Measurements from ENCODE around the gene MLC1. TPM values are rescaled to one million over a fixed set of nuclear protein-coding genes. Genes with fewer than 3 reads are reported as not detected.

MLC1 gene
- total RNA-seq, 8 experiments from 2014 or later: 0.10 to 85.3 (median 0.28) TPM

GRCh38 chr22:50016988-50017700 is 68.1 kb downstream of the MLC1 start:
- WGBS, 10 experiments: 5 to 100% (median 50%) methylated on average over 1 to 5 of the region's 21 CpGs; no CpG with 5 or more reads in 5 of the 10 experiments
- peak in 7 of 8 experiments; percentile 11 to 66 (median 31) for ATAC-seq (replicated peaks in 6 of 8)
- Histone ChIP-seq H3K27ac (no peak overlapping the region), H3K4me1 (replicated peaks in 1 of 2) (peaks cover 0 to 8% of the 10 kb centered on the region in 2 donors), H3K4me3 (no peak overlapping the region)
- in situ Hi-C loops (cut with MboI; ENCODE audit: low pct_unique_long_range_greater_than_20kb in 2 of 9, low sequenced_read_pairs in 9 of 9, unreplicated experiment in 9 of 9): no loop called here

DNA sequence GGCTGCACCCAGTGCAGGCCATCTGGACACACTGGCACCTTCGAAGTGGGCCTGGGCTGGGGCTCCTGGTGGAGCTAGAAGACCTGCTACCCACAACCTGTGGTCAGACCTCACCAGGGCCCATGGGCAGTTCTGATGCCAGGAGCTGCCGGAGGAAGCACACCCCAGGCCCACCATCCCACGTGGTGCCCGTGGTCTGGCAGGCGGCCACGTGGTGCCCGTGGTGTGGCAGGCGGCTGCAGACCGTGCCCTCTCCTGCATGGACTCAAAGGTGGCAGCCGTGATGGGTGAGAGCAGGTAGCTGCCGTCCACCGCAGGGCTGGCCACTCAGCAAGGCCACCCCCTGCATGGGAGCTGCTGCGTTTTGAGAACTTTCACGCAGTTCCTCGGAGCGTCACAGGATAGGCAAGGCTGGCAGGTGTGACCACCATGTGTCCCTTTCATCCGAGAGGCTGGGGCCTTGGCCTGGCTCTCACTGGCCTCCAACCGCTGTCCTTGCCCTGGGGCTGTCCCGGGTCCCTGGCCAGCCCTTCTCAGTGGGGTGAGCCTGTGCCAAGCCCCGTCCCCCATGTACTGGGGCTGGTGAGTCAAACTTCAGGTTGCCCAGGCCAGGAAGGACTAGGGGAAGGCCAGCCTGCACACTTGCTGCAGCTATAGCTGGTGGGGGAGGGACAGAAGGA is 68.8 kb downstream of the MLC1 start:
- Histone ChIP-seq H3K4me3 (no peak overlapping the region), H3K4me1 (replicated peaks in 1 of 2) (peaks cover 0 to 8% of the 10 kb centered on the region in 2 donors), H3K27ac (no peak overlapping the region)
- in situ Hi-C loops (cut with MboI; ENCODE audit: low pct_unique_long_range_greater_than_20kb in 2 of 9, low sequenced_read_pairs in 9 of 9, unreplicated experiment in 9 of 9): no loop called here
- WGBS, 10 experiments: 67 to 84% (median 75%) methylated on average over 1 to 9 of the region's 20 CpGs; no CpG with 5 or more reads in 6 of the 10 experiments
- ATAC-seq (replicated peaks in 6 of 8): no peak

DNA sequence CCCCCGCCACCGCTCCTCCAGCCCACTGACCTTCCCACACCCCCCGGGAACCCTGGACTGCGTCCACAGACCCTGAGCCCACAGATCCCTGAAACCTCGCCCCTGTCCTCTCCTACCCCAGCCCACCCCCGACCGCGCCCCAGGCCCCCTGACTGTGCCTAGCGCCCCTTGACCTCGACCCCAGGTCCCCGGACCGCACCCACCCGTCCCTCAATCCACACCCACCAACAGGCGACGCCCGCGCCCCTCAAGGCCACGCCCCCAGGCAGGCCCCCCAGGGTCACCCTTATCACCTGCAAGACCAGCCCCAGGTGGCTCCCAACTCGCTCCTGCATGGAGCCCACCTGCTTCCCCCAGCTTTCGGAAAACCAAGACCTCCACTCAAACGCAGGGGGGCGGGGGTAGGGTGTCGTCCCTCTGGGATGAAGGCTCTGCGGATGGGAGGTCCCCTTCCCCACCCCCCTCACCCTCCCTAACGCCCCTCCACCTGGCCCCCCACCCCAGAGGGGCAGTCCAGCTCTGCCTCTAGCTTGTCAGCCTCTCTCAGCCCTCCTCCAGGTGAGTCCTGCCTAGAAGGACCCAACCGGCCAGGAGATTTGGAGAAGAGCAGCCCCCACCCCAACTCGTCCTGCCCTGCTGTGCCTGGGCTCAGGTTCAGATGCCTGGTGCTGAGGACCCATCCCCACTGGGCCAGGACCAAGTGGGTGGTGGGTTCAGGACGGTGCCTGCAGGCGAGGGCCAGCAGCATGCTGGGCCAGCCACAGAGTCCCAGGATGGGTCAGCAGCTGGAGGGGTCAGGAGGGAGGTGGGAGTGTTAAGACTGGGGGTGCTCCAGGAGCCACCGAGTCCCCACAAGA is 69.5 kb downstream of the MLC1 start:
- H3K4me1 ChIP-seq (replicated peaks in 1 of 2): peaks cover 0 to 8% of the 10 kb centered on the region in 2 donors
- no peak for ATAC-seq (replicated peaks in 6 of 8)
- in situ Hi-C loops (cut with MboI; ENCODE audit: low pct_unique_long_range_greater_than_20kb in 2 of 9, low sequenced_read_pairs in 9 of 9, unreplicated experiment in 9 of 9): no loop called here
- H3K27ac ChIP-seq: no peak overlapping the region
- no peak overlapping the region for H3K4me3 ChIP-seq
- no CpG with 5 or more reads among the region's 30 CpGs for WGBS, 10 experiments

DNA sequence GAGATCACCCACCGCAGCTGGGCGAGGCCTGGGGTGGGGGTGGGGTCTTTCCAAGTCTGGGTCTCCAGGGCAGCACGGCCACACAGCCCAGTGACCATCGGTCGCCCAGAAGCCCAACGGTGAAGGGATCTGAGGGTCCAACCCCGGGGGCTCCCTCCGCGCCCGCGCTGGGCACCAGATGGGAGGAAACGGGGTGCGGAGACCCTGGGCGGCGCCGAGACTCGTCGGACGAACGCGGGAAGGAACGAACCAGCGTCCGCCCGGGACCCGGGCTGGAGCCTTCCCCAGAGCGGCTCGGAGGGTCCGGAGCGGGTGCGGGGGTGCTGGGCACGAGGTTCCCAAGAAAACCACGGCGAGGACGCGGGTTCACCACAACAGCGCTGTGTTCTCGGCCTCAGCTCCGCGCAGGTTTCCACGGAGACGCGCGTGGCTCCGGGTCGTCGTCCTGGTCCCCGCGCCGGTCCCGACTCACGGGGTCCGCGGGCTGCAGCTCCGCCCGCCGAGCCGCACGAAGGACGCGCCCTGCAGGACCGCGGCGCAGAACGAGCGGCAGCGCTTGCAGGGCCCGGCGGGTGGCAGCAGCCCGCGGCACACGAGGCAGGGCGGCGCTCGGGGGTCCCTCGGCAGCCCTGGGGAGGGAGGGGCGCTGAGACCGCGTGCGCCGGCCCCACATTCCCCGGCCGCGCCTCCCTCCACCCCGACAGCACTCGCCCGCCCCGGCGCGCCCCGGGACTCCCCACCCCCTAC is 70.4 kb downstream of the MLC1 start:
- peak in 6 of 8 experiments; percentile 11 to 59 (median 54) for ATAC-seq (replicated peaks in 6 of 8)

GRCh38 chr22:50014053-50014501 is 71.1 kb downstream of the MLC1 start:
- Histone ChIP-seq H3K27ac (no peak overlapping the region), H3K4me3 (no peak overlapping the region), H3K4me1 (replicated peaks in 1 of 2) (peaks cover 0 to 11% of the 10 kb centered on the region in 2 donors)
- in situ Hi-C loops (cut with MboI; ENCODE audit: low pct_unique_long_range_greater_than_20kb in 2 of 9, low sequenced_read_pairs in 9 of 9, unreplicated experiment in 9 of 9): no loop called here
- peak in 3 of 8 experiments; percentile 8 to 10 (median 9) for ATAC-seq (replicated peaks in 6 of 8)
- 7 to 80% (median 27%) methylated on average over 1 to 3 of the region's 16 CpGs; no CpG with 5 or more reads in 6 of the 10 experiments for WGBS, 10 experiments

More for the DNA sequence above, 70.4 kb downstream of the MLC1 start:
- in situ Hi-C loops (cut with MboI; ENCODE audit: low pct_unique_long_range_greater_than_20kb in 2 of 9, low sequenced_read_pairs in 9 of 9, unreplicated experiment in 9 of 9): no loop called here
- Histone ChIP-seq H3K27ac (no peak overlapping the region), H3K4me1 (replicated peaks in 1 of 2) (peaks cover 0 to 11% of the 10 kb centered on the region in 2 donors), H3K4me3 (peak overlapping the region; percentile 6 to 23 (median 12))
- WGBS, 10 experiments: 0 to 20% (median 6%) methylated on average over 2 to 34 of the region's 91 CpGs; no CpG with 5 or more reads in 6 of the 10 experiments

- 0 to 56% (median 32%) methylated on average over 1 to 5 of the region's 29 CpGs; no CpG with 5 or more reads in 3 of the 10 experiments for WGBS, 10 experiments
- Histone ChIP-seq H3K27ac (no peak within 1 kb of the TSS), H3K4me3 (no peak within 1 kb of the TSS), H3K4me1 (replicated peaks in 1 of 2) (peaks cover 0 to 11% of the 10 kb centered on the region in 2 donors)
- in situ Hi-C loops (cut with MboI; ENCODE audit: low pct_unique_long_range_greater_than_20kb in 2 of 9, low sequenced_read_pairs in 9 of 9, unreplicated experiment in 9 of 9): no loop called here
- peak in 7 of 8 experiments; percentile 40 to 71 (median 44) for ATAC-seq (replicated peaks in 6 of 8)
These were observed 72.7 kb downstream of the MLC1 start, which contains the start of gene IL17REL for GRCh38 chr22:50012211-50013181. Gene IL17REL (minus strand): TSS chr22:50012765. CDS start chr22:50012646, 119 bp downstream.

- ATAC-seq (replicated peaks in 6 of 8): no peak
- no peak overlapping the region for H3K27ac ChIP-seq
- peaks cover 0 to 11% of the 10 kb centered on the region in 2 donors for H3K4me1 ChIP-seq (replicated peaks in 1 of 2)
- no peak overlapping the region for H3K4me3 ChIP-seq
- in situ Hi-C loops (cut with MboI; ENCODE audit: low pct_unique_long_range_greater_than_20kb in 2 of 9, low sequenced_read_pairs in 9 of 9, unreplicated experiment in 9 of 9): no loop called here
- 67 to 90% methylated on average over 2 to 3 of the region's 18 CpGs; no CpG with 5 or more reads in 8 of the 10 experiments for WGBS, 10 experiments
These were observed 73.6 kb downstream of the MLC1 start for GRCh38 chr22:50011447-50012210.

- ATAC-seq (replicated peaks in 6 of 8): peak in 4 of 8 experiments; percentile 4 to 31 (median 14)
- in situ Hi-C loops (cut with MboI; ENCODE audit: low pct_unique_long_range_greater_than_20kb in 2 of 9, low sequenced_read_pairs in 9 of 9, unreplicated experiment in 9 of 9): no loop called here
- Histone ChIP-seq H3K4me3 (no peak overlapping the region), H3K4me1 (replicated peaks in 1 of 2) (peaks cover 0 to 11% of the 10 kb centered on the region in 2 donors), H3K27ac (no peak overlapping the region)
- WGBS, 10 experiments: no CpG with 5 or more reads among the region's 61 CpGs
These were observed 74.4 kb downstream of the MLC1 start for GRCh38 chr22:50010676-50011446.

GRCh38 chr22:50009765-50010675 is 75.2 kb downstream of the MLC1 start:
- ATAC-seq (replicated peaks in 6 of 8): no peak
- 20 to 100% (median 87%) methylated on average over 3 to 7 of the region's 46 CpGs; no CpG with 5 or more reads in 2 of the 10 experiments for WGBS, 10 experiments
- H3K27ac ChIP-seq: no peak overlapping the region
- in situ Hi-C loops (cut with MboI; ENCODE audit: low pct_unique_long_range_greater_than_20kb in 2 of 9, low sequenced_read_pairs in 9 of 9, unreplicated experiment in 9 of 9): no loop called here
- H3K4me3 ChIP-seq: no peak overlapping the region
- peaks cover 0 to 11% of the 10 kb centered on the region in 2 donors for H3K4me1 ChIP-seq (replicated peaks in 1 of 2)

All from motor neuron (in vitro differentiated cells).